Natural killer cell (primary cell): ENCODE results near the gene COL4A1. TPM values are rescaled to one million over a fixed set of nuclear protein-coding genes. Genes with fewer than 3 reads are reported as not detected.

Source experiments
- ATAC-seq, 3 donors: fragments of 150-1000 bp in 2 of 3; fragments of 200-7000 bp in 1 of 3; cut with Tn5 transposase; 1 replicate in 1 of 3; 2 replicates in 2 of 3; pipeline ENCODE4 v1.10.0; 2021; ENCODE audit warnings: mild to moderate bottlenecking in 2 of 3, moderate library complexity in 2 of 3
- DNase-seq, 2 donors: peaks; one replicate each; pipeline versions ENCODE4 v3.0.0 to v3.0.0-alpha.2; 2013 to 2021; ENCODE audit warnings: mixed read lengths in 1 of 2
- H3K27ac ChIP-seq: one replicate; pipeline ENCODE4 v1.5.1; 2013; ENCODE audit warnings: mild to moderate bottlenecking, low read length
- H3K27me3 ChIP-seq: one replicate; pipeline ENCODE4 v1.6.1; 2013; ENCODE audit warnings: low read length; ENCODE audit not compliant: control insufficient read depth, insufficient read depth
- H3K36me3 ChIP-seq: one replicate; pipeline ENCODE4 v1.6.1; 2013; ENCODE audit warnings: low read length; ENCODE audit not compliant: control insufficient read depth, insufficient read depth
- H3K4me1 ChIP-seq: one replicate; pipeline ENCODE4 v1.6.1; 2013; ENCODE audit warnings: low read length; ENCODE audit not compliant: control insufficient read depth, insufficient read depth
- H3K4me3 ChIP-seq: one replicate; pipeline ENCODE4 v1.5.1; 2013; ENCODE audit warnings: low read length
- H3K9me3 ChIP-seq: one replicate; pipeline ENCODE4 v1.6.1; 2013; ENCODE audit warnings: low read length; ENCODE audit not compliant: control insufficient read depth, insufficient read depth
- H3K27ac Mint-ChIP-seq, 2 donors: one replicate each; pipeline ENCODE4 v1.8.0; 2022; ENCODE audit warnings: mild to moderate bottlenecking in 2 of 2, mixed read lengths in 2 of 2, moderate library complexity in 1 of 2
- H3K27me3 Mint-ChIP-seq, 2 donors: one replicate each; pipeline ENCODE4 v1.8.0; 2022; ENCODE audit warnings: low read depth in 2 of 2, mixed read lengths in 2 of 2
- H3K36me3 Mint-ChIP-seq: one replicate; pipeline ENCODE4 v1.8.0; 2022; ENCODE audit warnings: mixed read lengths
- H3K4me1 Mint-ChIP-seq, 2 donors: one replicate each; pipeline ENCODE4 v1.8.0; 2022; ENCODE audit warnings: mixed read lengths in 2 of 2
- H3K4me3 Mint-ChIP-seq: one replicate; pipeline ENCODE4 v1.8.0; 2022; ENCODE audit warnings: mild to moderate bottlenecking, moderate library complexity, mixed read lengths
- H3K9me3 Mint-ChIP-seq, 2 donors: one replicate each; pipeline ENCODE4 v1.8.0; 2022; ENCODE audit warnings: mixed read lengths in 2 of 2
- CTCF ChIP-seq: fragments of 200-600 bp; IDR thresholded peaks from one replicate; pipeline ENCODE4 v1.8.0; 2022; ENCODE audit warnings: antibody characterized with exemption
- WGBS: methylation state at CpG from one replicate; pipeline ENCODE4 v1.1.7; 2013; ENCODE audit warnings: missing lambda C conversion rate; ENCODE audit not compliant: insufficient coverage; 5-methylcytosine and 5-hydroxymethylcytosine counted together
- intact Hi-C: fragments of 100-400 bp; cut with micrococcal nuclease; formaldehyde crosslinking; loops from one replicate; pipeline ENCODE4 v1.14.2; 2022
- total RNA-seq, 4 donors: library from RNA; stranded (reverse); fragments of 120-200 nt in 1 of 4; gene quantifications; one replicate each; pipeline versions ENCODE4 v1.2.3 to v1.2.4, GENCODE V29; 2013 to 2022

COL4A1 gene
- total RNA-seq, 3 donors from 2014 or later (not counting 1 experiment from before 2014, with no cell fraction given): not detected

DNA sequence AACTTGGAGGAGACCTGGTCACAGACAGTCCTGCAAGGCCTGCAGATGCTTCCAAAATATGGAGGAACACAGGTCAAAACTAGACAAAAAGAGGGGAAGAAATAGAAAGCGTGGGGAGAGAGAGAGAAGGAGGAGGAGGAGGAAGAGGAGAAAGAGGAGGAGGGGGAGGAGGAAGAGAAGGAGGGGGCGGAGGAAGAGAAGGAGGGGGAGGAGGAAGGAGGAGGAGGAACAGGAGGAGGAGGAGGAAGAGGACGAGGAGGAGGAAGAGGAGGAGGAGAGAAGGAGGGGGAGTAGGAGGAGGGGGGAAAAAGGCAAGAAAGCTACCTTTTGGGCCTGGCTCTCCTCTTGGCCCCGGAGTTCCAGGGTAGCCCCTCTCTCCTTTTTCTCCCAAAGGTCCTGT is 105.8 kb downstream of the COL4A1 start:
- intact Hi-C loops: no loop called here
- H3K36me3 ChIP-seq: no peaks in the 10 kb centered on the region

DNA sequence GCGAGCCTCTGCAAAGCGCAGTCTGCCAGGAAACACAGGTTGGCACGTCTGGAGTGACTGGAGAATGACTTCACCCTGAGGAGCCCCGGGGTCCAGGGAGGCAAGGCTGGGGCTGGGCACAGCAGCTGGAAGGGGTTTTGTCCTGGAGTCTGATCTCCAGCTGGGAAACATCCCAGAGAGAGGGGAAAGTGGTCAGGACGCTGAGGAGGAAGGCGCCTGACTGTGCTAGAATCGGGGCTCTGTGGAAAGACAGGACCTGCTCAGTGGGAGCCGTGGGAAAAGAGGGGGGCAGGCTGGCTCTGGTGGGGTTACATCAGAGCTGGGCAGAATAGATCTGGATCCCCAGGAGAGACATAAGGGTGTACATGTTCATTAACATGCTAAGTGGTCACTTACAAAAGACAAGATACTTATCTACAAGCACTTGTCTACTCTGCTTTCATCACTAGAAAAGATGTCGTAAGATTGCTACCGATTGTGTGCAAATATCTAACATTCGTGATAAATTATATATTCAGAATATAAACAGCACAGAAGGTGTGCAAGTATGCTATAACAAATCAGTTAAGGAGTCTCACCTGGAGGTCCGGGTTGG is 106.6 kb downstream of the COL4A1 start:
- H3K4me1 Mint-ChIP-seq: no peaks in the 10 kb centered on the region
- intact Hi-C loops: no loop called here
- H3K4me3 Mint-ChIP-seq: no peak overlapping the region
- Histone ChIP-seq H3K9me3 (no peaks in the 10 kb centered on the region), H3K4me1 (no peaks in the 10 kb centered on the region), H3K4me3 (no peak overlapping the region), H3K27me3 (no peaks in the 10 kb centered on the region), H3K36me3 (no peaks in the 10 kb centered on the region), H3K27ac (no peak overlapping the region)
- no peaks in the 10 kb centered on the region for H3K36me3 Mint-ChIP-seq
- peaks cover 9 to 32% of the 10 kb centered on the region in 2 donors for H3K27me3 Mint-ChIP-seq
- DNase-seq (no peak), ATAC-seq (no peak)
- 91% methylated on average over 12 of the region's 12 CpGs for WGBS
- H3K9me3 Mint-ChIP-seq: no peaks in the 10 kb centered on the region
- no peak overlapping the region for H3K27ac Mint-ChIP-seq
- TF ChIP-seq CTCF: no peak

More for the DNA sequence above, 105.8 kb downstream of the COL4A1 start:
- Histone ChIP-seq H3K4me3 (no peak overlapping the region), H3K27ac (no peak overlapping the region), H3K4me1 (no peaks in the 10 kb centered on the region), H3K27me3 (no peaks in the 10 kb centered on the region), H3K9me3 (no peaks in the 10 kb centered on the region)
- H3K4me1 Mint-ChIP-seq: no peaks in the 10 kb centered on the region
- peaks cover 9 to 25% of the 10 kb centered on the region in 2 donors for H3K27me3 Mint-ChIP-seq
- no peak overlapping the region for H3K4me3 Mint-ChIP-seq
- 71% methylated on average over 4 of the region's 4 CpGs for whole genome bisulfite sequencing
- no peak for ATAC-seq
- no peaks in the 10 kb centered on the region for H3K36me3 Mint-ChIP-seq
- DNase-seq: no peak
- no peak overlapping the region for H3K27ac Mint-ChIP-seq
- no peak for TF ChIP-seq CTCF
- no peaks in the 10 kb centered on the region for H3K9me3 Mint-ChIP-seq

DNA sequence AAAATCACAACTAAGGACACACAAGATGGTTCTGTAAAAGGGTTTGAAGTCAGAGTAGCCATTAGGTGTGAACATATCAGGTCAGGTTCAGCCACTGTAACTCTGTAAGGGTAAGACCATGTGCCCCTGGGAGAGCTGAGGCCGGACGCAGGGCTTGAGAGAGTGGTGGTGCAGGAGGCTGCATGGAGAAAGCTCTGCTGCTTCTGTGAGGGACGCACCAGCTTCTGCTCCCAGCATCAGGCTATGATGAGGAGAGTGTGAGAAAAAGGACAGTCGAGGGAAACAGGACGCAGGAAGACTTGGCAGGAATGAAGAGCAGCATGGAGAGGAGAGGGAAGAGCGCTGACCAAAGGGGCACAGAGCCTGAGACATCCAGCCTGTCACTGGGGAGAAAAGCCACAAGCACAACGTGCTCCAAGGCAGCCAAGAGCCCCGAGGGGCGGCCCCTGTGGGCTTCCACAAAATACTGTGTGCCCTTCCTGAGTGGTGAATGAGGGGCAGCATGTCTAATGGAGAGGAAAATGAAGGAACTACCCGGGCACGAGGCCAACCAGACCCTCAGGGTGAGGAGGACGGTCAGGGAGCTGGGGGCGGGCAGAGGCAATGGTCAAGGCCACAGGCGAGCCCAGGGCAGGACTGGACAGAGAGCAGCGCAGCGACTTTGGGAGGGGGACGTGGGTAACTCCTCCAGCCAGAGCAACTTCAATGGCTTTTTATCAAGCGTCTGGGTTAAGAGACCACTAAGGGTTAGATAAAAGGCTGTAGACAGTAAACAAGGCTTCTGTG is 107.7 kb downstream of the COL4A1 start:
- Histone ChIP-seq H3K36me3 (no peaks in the 10 kb centered on the region), H3K4me3 (no peak overlapping the region), H3K4me1 (no peaks in the 10 kb centered on the region), H3K27ac (no peak overlapping the region), H3K27me3 (no peaks in the 10 kb centered on the region), H3K9me3 (no peaks in the 10 kb centered on the region)
- H3K36me3 Mint-ChIP-seq: no peaks in the 10 kb centered on the region
- intact Hi-C loops: no loop called here
- H3K27ac Mint-ChIP-seq: no peak overlapping the region
- H3K4me3 Mint-ChIP-seq: no peak overlapping the region
- no peaks in the 10 kb centered on the region for H3K4me1 Mint-ChIP-seq
- H3K9me3 Mint-ChIP-seq: no peaks in the 10 kb centered on the region
- no peak for TF ChIP-seq CTCF
- ATAC-seq: no peak
- WGBS: 69% methylated on average over 18 of the region's 18 CpGs
- H3K27me3 Mint-ChIP-seq: peaks cover 9 to 42% of the 10 kb centered on the region in 2 donors
- no peak for DNase-seq
